Mucosa of rectum (tissue), 2 donors: ENCODE data around the gene CD99.
A peak's percentile ranks its signal among the peaks of the same experiment; 100 is the strongest.

Experiments used
- H3K27ac ChIP-seq, 2 donors: one replicate each; pipeline ENCODE4 v1.7.0; 2013; ENCODE audit warnings: inconsistent platforms in 2 of 2, low read depth in 2 of 2, low read length in 2 of 2
- H3K27me3 ChIP-seq, 2 donors: one replicate each; pipeline ENCODE4 v1.7.0; 2013; ENCODE audit warnings: low read length in 2 of 2; ENCODE audit not compliant: control insufficient read depth in 2 of 2, insufficient read depth in 2 of 2
- H3K36me3 ChIP-seq, 2 donors: one replicate each; pipeline ENCODE4 v1.7.0; 2013; ENCODE audit warnings: low read length in 2 of 2; ENCODE audit not compliant: control insufficient read depth in 2 of 2, insufficient read depth in 2 of 2
- H3K4me1 ChIP-seq, 2 donors: one replicate each; pipeline ENCODE4 v1.7.0; 2013; ENCODE audit warnings: low read length in 2 of 2, mild to moderate bottlenecking in 1 of 2; ENCODE audit not compliant: control insufficient read depth in 2 of 2, insufficient read depth in 2 of 2
- H3K4me3 ChIP-seq, 2 donors: one replicate each; pipeline ENCODE4 v1.7.0; 2013; ENCODE audit warnings: low read length in 2 of 2
- H3K9ac ChIP-seq, 2 donors: one replicate each; pipeline ENCODE4 v1.7.0; 2013; ENCODE audit warnings: low read length in 2 of 2, low read depth in 1 of 2, mild to moderate bottlenecking in 1 of 2
- H3K9me3 ChIP-seq, 2 donors: one replicate each; pipeline ENCODE4 v1.7.0; 2013; ENCODE audit warnings: low read length in 2 of 2; ENCODE audit not compliant: control insufficient read depth in 2 of 2
- donor health status: healthy.
- donor health status: Normal muscosa, but diverticular disease.

Gene CD99

GRCh38 chrX:2698604-2699003, 7.5 kb downstream of the CD99 start:
- no peaks in the 10 kb centered on the region for H3K9me3 ChIP-seq
- no peak overlapping the region for H3K9ac ChIP-seq
- no peaks in the 10 kb centered on the region for H3K27me3 ChIP-seq
- H3K36me3 ChIP-seq = peaks cover 2 to 8% of the 10 kb centered on the region in 2 donors
- H3K4me3 ChIP-seq = no peak overlapping the region
- peaks cover 8 to 18% of the 10 kb centered on the region in 2 donors for H3K4me1 ChIP-seq
- no peak overlapping the region for H3K27ac ChIP-seq

- no peak overlapping the region for H3K9ac ChIP-seq
- no peaks in the 10 kb centered on the region for H3K27me3 ChIP-seq
- peaks cover 2 to 8% of the 10 kb centered on the region in 2 donors for H3K36me3 ChIP-seq
- no peak overlapping the region for H3K4me3 ChIP-seq
- no peaks in the 10 kb centered on the region for H3K9me3 ChIP-seq
- peaks cover 13 to 17% of the 10 kb centered on the region in 2 donors for H3K4me1 ChIP-seq
- no peak overlapping the region for H3K27ac ChIP-seq
Measured at GRCh38 chrX:2699959-2700358, 8.9 kb downstream of the CD99 start.

- Histone ChIP-seq H3K27ac (no peak overlapping the region), H3K27me3 (no peaks in the 10 kb centered on the region), H3K36me3 (peaks cover 2 to 10% of the 10 kb centered on the region in 2 donors), H3K9ac (no peak overlapping the region), H3K4me1 (peaks cover 13 to 17% of the 10 kb centered on the region in 2 donors), H3K9me3 (no peaks in the 10 kb centered on the region), H3K4me3 (no peak overlapping the region)
Measured at GRCh38 chrX:2700405-2701320, 9.6 kb downstream of the CD99 start.

GRCh38 chrX:2701600-2701999, 10.5 kb downstream of the CD99 start:
- Histone ChIP-seq H3K4me1 (peaks cover 12 to 17% of the 10 kb centered on the region in 2 donors), H3K27ac (no peak overlapping the region), H3K36me3 (peaks cover 2 to 10% of the 10 kb centered on the region in 2 donors), H3K9ac (no peak overlapping the region), H3K4me3 (no peak overlapping the region), H3K9me3 (no peaks in the 10 kb centered on the region), H3K27me3 (no peaks in the 10 kb centered on the region)

GRCh38 chrX:2703991-2704369, 12.9 kb downstream of the CD99 start:
- peaks cover 10 to 11% of the 10 kb centered on the region in 2 donors for H3K4me1 ChIP-seq
- peak overlapping the region in 1 of 2 donors; percentile 49 for H3K9ac ChIP-seq
- no peaks in the 10 kb centered on the region for H3K27me3 ChIP-seq
- H3K4me3 ChIP-seq = peak overlapping the region; percentile 37 to 49
- peaks cover 0 to 10% of the 10 kb centered on the region in 2 donors for H3K36me3 ChIP-seq
- H3K9me3 ChIP-seq = no peaks in the 10 kb centered on the region
- peak overlapping the region; percentile 21 to 22 for H3K27ac ChIP-seq

GRCh38 chrX:2705046-2705832, 14.1 kb downstream of the CD99 start:
- Histone ChIP-seq H3K4me3 (no peak overlapping the region), H3K9ac (no peak overlapping the region), H3K4me1 (peaks cover 18 to 20% of the 10 kb centered on the region in 2 donors), H3K36me3 (peaks cover 0 to 6% of the 10 kb centered on the region in 2 donors), H3K9me3 (no peaks in the 10 kb centered on the region), H3K27ac (no peak overlapping the region), H3K27me3 (no peaks in the 10 kb centered on the region)

GRCh38 chrX:2707334-2707760, 16.3 kb downstream of the CD99 start:
- Histone ChIP-seq H3K4me1 (peaks cover 20 to 24% of the 10 kb centered on the region in 2 donors), H3K4me3 (peak overlapping the region in 1 of 2 donors; percentile 21), H3K9ac (no peak overlapping the region), H3K27me3 (no peaks in the 10 kb centered on the region), H3K27ac (no peak overlapping the region), H3K9me3 (no peaks in the 10 kb centered on the region), H3K36me3 (peaks cover 0 to 3% of the 10 kb centered on the region in 2 donors)

- H3K27ac ChIP-seq = no peak overlapping the region
- H3K9me3 ChIP-seq = no peaks in the 10 kb centered on the region
- H3K4me1 ChIP-seq = peaks cover 20 to 24% of the 10 kb centered on the region in 2 donors
- H3K4me3 ChIP-seq = no peak overlapping the region
- H3K36me3 ChIP-seq = peaks cover 2 to 8% of the 10 kb centered on the region in 2 donors
- no peak overlapping the region for H3K9ac ChIP-seq
- H3K27me3 ChIP-seq = no peaks in the 10 kb centered on the region
Measured at GRCh38 chrX:2708021-2708420, 16.9 kb downstream of the CD99 start.

- H3K36me3 ChIP-seq = peaks cover 7 to 9% of the 10 kb centered on the region in 2 donors
- H3K9ac ChIP-seq = no peak overlapping the region
- no peaks in the 10 kb centered on the region for H3K27me3 ChIP-seq
- no peak overlapping the region for H3K27ac ChIP-seq
- peaks cover 15 to 22% of the 10 kb centered on the region in 2 donors for H3K4me1 ChIP-seq
- H3K4me3 ChIP-seq = no peak overlapping the region
- no peaks in the 10 kb centered on the region for H3K9me3 ChIP-seq
Measured at GRCh38 chrX:2708592-2709188, 17.6 kb downstream of the CD99 start.
